GM19467 (cell line): ENCODE results near the gene METAP1D.

Source experiments
- ATAC-seq: cut with Tn5 transposase; IDR thresholded peaks from one replicate; pipeline ENCODE4 v1.9.1; 2021; ENCODE audit warnings: mild to moderate bottlenecking, moderate library complexity; ENCODE audit not compliant: unreplicated experiment

Gene METAP1D

GRCh38 chr2:172128484-172128883 lies 128.7 kb downstream of the METAP1D start:
- ATAC-seq, result no peak

GRCh38 chr2:172129404-172129803 lies 129.7 kb downstream of the METAP1D start:
- ATAC-seq, result no peak
